GM20000 (cell line): ENCODE measurements around the gene SLC9A8.

Source experiments
- DNase-seq: peaks from one replicate; pipeline ENCODE4 v3.0.0; 2012; ENCODE audit warnings: low spot score
- TF ChIP-seq, protein P1 (sequence below): IDR thresholded peaks from 2 replicates; pipeline ENCODE4 v1.5.1; 2012; ENCODE audit warnings: mild to moderate bottlenecking, control low read depth; ENCODE audit errors: extremely low read depth, missing control alignments

SLC9A8 gene

GRCh38 chr20:49880724-49881445, 68.3 kb downstream of the SLC9A8 start:
- TF ChIP-seq, protein P1, sequence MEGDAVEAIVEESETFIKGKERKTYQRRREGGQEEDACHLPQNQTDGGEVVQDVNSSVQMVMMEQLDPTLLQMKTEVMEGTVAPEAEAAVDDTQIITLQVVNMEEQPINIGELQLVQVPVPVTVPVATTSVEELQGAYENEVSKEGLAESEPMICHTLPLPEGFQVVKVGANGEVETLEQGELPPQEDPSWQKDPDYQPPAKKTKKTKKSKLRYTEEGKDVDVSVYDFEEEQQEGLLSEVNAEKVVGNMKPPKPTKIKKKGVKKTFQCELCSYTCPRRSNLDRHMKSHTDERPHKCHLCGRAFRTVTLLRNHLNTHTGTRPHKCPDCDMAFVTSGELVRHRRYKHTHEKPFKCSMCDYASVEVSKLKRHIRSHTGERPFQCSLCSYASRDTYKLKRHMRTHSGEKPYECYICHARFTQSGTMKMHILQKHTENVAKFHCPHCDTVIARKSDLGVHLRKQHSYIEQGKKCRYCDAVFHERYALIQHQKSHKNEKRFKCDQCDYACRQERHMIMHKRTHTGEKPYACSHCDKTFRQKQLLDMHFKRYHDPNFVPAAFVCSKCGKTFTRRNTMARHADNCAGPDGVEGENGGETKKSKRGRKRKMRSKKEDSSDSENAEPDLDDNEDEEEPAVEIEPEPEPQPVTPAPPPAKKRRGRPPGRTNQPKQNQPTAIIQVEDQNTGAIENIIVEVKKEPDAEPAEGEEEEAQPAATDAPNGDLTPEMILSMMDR: no peak
- no peak for DNase-seq

DNA sequence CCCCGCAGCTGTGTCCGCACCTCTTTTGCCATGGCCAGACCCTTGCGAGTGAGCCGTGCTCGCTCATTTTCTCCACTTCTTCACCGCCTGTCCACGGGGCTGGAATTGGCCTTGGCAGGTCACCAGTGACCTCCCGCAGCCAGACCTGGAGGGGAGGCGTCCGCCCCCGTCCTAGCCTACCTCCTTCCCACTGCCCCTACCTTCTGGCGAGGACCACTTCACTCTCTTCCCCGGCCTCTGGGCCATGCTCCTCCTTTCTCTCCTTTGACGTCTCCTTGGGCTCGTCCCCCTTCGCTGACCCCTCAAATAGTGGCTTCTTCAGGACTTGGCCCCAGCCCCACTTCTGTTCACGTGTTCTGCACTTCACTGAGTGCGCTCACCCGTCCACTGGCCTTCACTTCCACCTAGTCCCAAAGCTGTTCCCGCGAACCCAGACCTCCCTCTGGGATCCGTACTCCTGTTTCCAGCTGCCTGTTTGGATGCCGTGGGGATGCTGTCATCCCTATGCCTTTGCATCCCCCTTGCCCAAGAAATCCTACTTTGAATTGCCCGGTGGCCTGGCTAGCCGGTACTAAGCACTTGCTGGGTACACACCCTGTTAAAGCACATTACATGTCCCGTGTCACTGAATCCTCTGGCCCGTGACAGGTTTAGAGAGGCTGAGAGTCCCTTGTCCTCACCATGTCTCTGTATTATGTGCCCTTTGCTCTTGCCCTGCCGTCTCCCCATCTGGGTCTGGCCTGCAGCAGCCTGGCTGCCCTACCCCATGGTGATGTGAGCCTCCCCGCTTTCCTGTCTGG, 69.7 kb downstream of the SLC9A8 start:
- TF ChIP-seq, protein P1: no peak
- no peak for DNase-seq

GRCh38 chr20:49883246-49883802, 70.7 kb downstream of the SLC9A8 start:
- TF ChIP-seq, protein P1: no peak
- no peak for DNase-seq

GRCh38 chr20:49885558-49886332, 73.1 kb downstream of the SLC9A8 start:
- TF ChIP-seq, protein P1: no peak

DNA sequence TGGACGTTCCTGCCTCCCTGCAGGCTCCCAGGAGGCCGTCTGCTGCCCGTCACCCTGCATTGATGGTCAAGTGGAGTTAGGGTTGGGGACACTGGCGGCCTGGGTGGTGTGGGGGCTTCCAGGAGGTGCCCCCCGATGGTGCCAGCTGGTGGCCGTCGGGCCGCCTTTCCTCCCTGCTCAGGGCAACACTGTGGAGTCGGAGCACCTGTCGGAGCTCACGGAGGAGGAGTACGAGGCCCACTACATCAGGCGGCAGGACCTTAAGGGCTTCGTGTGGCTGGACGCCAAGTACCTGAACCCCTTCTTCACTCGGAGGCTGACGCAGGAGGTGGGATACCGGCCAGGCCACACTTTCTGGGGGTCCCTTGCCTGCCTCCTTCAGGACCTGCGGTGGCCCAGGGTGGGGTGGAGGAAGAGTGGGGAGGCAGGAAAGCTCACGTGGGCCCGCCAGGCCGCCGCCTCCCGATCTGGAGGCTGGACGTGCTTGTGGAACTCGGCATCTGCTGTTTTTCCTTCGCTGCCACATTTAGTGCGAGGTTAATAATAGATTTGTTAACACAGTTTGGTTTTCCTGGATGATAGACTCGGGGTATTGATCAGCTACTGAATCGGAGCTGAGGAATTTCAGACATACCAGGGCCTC, 74.1 kb downstream of the SLC9A8 start:
- TF ChIP-seq, protein P1: no peak
- no peak for DNase-seq

More at GRCh38 chr20:49885558-49886332, 73.1 kb downstream of the SLC9A8 start:
- no peak for DNase-seq

DNA sequence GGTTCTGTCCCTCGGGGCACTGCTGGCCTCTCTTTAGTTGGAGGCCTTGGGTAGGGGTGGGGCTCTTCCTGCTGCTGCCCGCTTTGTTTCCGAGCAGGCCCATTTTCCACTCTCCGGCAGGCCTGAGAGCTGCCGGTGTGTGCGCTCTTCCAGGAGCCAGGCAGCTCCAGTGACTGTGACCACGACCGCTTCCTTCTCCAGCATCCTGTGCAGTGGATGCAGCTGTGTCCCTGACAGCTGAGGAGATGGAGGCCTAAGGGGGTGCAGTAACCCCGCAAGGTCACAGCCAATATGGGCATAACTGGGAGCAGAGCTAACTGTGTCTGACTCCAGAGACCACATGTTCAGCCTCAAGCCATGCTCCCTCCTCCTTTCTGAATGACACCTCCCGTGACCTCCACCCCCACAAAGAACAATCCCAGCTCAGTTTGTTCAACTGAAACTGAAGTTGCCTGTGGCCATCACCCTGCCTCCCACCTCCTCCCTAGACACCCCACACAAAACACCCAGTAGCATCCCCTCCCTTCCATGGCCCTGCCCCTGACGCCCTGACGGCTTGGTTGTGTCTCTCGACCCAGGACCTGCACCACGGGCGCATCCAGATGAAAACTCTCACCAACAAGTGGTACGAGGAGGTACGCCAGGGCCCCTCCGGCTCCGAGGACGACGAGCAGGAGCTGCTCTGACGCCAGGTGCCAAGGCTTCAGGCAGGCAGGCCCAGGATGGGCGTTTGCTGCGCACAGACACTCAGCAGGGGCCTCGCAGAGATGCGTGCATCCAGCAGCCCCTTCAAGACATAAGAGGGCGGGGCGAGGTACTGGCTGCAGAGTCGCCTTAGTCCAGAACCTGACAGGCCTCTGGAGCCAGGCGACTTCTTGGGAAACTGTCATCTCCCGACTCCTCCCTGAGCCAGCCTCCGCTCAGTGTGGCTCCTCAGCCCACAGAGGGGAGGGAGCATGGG, 74.9 kb downstream of the SLC9A8 start:
- peak; percentile 33 for DNase-seq
- TF ChIP-seq, protein P1: no peak
